ENCODE data around the gene COPZ1. TPM values are rescaled to one million over a fixed set of nuclear protein-coding genes. Genes with fewer than 3 reads are reported as not detected.

The COPZ1 gene
- polyA plus RNA-seq, 3 donors = 78.9 to 190 (median 176) TPM

- H3K4me1 ChIP-seq (ENCODE audit: control insufficient read depth in 1 of 2, insufficient read depth in 2 of 2, low read length in 2 of 2) = peaks cover 62 to 72% of the 10 kb centered on the region in 2 donors
- no peak overlapping the region for H2AFZ ChIP-seq (ENCODE audit: insufficient read depth, low read depth, low read length, poor library complexity, severe bottlenecking)
- no peak for DNase-seq
- Mint-ChIP-seq H3K27me3 (ENCODE audit: low read depth in 3 of 3) (no peaks in the 10 kb centered on the region), H3K36me3 (peaks cover 0 to 11% of the 10 kb centered on the region in 2 donors), H3K4me1 (peaks cover 63% of the 10 kb centered on the region), H3K27ac (peak overlapping the region in 6 of 7 donors; percentile 3 to 77 (median 53)), H3K9me3 (no peaks in the 10 kb centered on the region), H3K4me3 (no peak overlapping the region)
- H3K4me2 ChIP-seq (replicated peaks; ENCODE audit: extremely low read depth, low read length, poor library complexity, severe bottlenecking) = peak overlapping the region; percentile 26
- no peak for TF ChIP-seq CTCF (IDR thresholded peaks at IDR 0.05)
- peaks cover 8% of the 10 kb centered on the region for H4K20me1 ChIP-seq (ENCODE audit: insufficient read depth, low read length)
- H3K27ac ChIP-seq (ENCODE audit: low read depth in 1 of 2, low read length in 2 of 2) = peak overlapping the region in 1 of 2 donors; percentile 76
- no peaks in the 10 kb centered on the region for H3K27me3 ChIP-seq (ENCODE audit: control insufficient read depth in 2 of 2, insufficient read depth in 2 of 2, low read length in 2 of 2)
- intact Hi-C loops (cut with micrococcal nuclease) = loop anchor here in 1 of 2 donors (5.0 kb wide), 1 partner anchor 33 kb away; no protein-coding TSS in a partner anchor
- peak overlapping the region in 1 of 3 experiments; percentile 14 for H3K4me3 ChIP-seq (replicated peaks in 1 of 3; ENCODE audit: low read depth in 2 of 3, low read length in 3 of 3)
- H3K9ac ChIP-seq (ENCODE audit: insufficient read depth, low read length, poor library complexity, severe bottlenecking) = peak overlapping the region; percentile 21
- no CpG with 5 or more reads among the region's 3 CpGs for WGBS (ENCODE audit: insufficient coverage)
- no peaks in the 10 kb centered on the region for H3K9me3 ChIP-seq (replicated peaks in 1 of 2; ENCODE audit: control insufficient read depth in 1 of 2, insufficient read depth in 1 of 2, low read length in 2 of 2)
- peaks cover 91% of the 10 kb centered on the region for H3K79me2 ChIP-seq (ENCODE audit: insufficient read depth, low read length)
- no peaks in the 10 kb centered on the region for H3K36me3 ChIP-seq (replicated peaks in 1 of 2; ENCODE audit: control insufficient read depth in 1 of 2, insufficient read depth in 2 of 2, low read length in 2 of 2)
Observed at GRCh38 chr12:54330442-54330841, 5.5 kb downstream of the COPZ1 start.

- Histone ChIP-seq H3K79me2 (ENCODE audit: insufficient read depth, low read length) (peaks cover 94% of the 10 kb centered on the region), H3K36me3 (replicated peaks in 1 of 2; ENCODE audit: control insufficient read depth in 1 of 2, insufficient read depth in 2 of 2, low read length in 2 of 2) (no peaks in the 10 kb centered on the region), H3K27ac (ENCODE audit: low read depth in 1 of 2, low read length in 2 of 2) (peak overlapping the region in 1 of 2 donors; percentile 76), H3K9ac (ENCODE audit: insufficient read depth, low read length, poor library complexity, severe bottlenecking) (peak overlapping the region; percentile 21), H3K9me3 (replicated peaks in 1 of 2; ENCODE audit: control insufficient read depth in 1 of 2, insufficient read depth in 1 of 2, low read length in 2 of 2) (no peaks in the 10 kb centered on the region), H2AFZ (ENCODE audit: insufficient read depth, low read depth, low read length, poor library complexity, severe bottlenecking) (no peak overlapping the region), H3K4me1 (ENCODE audit: control insufficient read depth in 1 of 2, insufficient read depth in 2 of 2, low read length in 2 of 2) (peaks cover 55 to 63% of the 10 kb centered on the region in 2 donors), H3K4me3 (replicated peaks in 1 of 3; ENCODE audit: low read depth in 2 of 3, low read length in 3 of 3) (peak overlapping the region in 1 of 3 experiments; percentile 14), H4K20me1 (ENCODE audit: insufficient read depth, low read length) (peaks cover 8% of the 10 kb centered on the region), H3K4me2 (replicated peaks; ENCODE audit: extremely low read depth, low read length, poor library complexity, severe bottlenecking) (peak overlapping the region; percentile 26), H3K27me3 (ENCODE audit: control insufficient read depth in 2 of 2, insufficient read depth in 2 of 2, low read length in 2 of 2) (no peaks in the 10 kb centered on the region)
- intact Hi-C loops (cut with micrococcal nuclease) = loop anchor here in 1 of 2 donors (5.0 kb wide), 1 partner anchor 34 kb away; no protein-coding TSS in a partner anchor
- no peaks in the 10 kb centered on the region for H3K27me3 Mint-ChIP-seq (ENCODE audit: low read depth in 3 of 3)
- WGBS (ENCODE audit: insufficient coverage) = 76% methylated on average over 2 of the region's 5 CpGs
- no peak for TF ChIP-seq CTCF (IDR thresholded peaks at IDR 0.05)
- H3K4me1 Mint-ChIP-seq = peaks cover 59% of the 10 kb centered on the region
- H3K4me3 Mint-ChIP-seq = no peak overlapping the region
- H3K36me3 Mint-ChIP-seq = peaks cover 2 to 11% of the 10 kb centered on the region in 2 donors
- no peaks in the 10 kb centered on the region for H3K9me3 Mint-ChIP-seq
- DNase-seq = no peak
- peak overlapping the region; percentile 31 to 78 (median 73) for H3K27ac Mint-ChIP-seq
Observed at GRCh38 chr12:54331461-54331860, 6.5 kb downstream of the COPZ1 start.
